HG03103 (cell line): ENCODE data around the gene GPC3.
"Not testable (repeated sequence)": the region's sequence is repeated elsewhere in the genome, so short reads cannot be mapped to it uniquely, and the experiment has no call there.

Source experiments
- ATAC-seq: cut with Tn5 transposase; IDR thresholded peaks from one replicate; pipeline ENCODE4 v1.9.1; 2021; ENCODE audit warnings: low read depth; ENCODE audit not compliant: unreplicated experiment

Gene GPC3

GRCh38 chrX:133905305-133905704 is 80.1 kb downstream of the GPC3 start:
- no peak for ATAC-seq

GRCh38 chrX:133897593-133898163 is 87.7 kb downstream of the GPC3 start:
- no peak for ATAC-seq

- ATAC-seq = no peak
Measured at GRCh38 chrX:133892337-133892736, 93.1 kb downstream of the GPC3 start.

GRCh38 chrX:133888984-133889383 is 96.4 kb downstream of the GPC3 start:
- no peak for ATAC-seq

GRCh38 chrX:133888084-133888483 is 97.3 kb downstream of the GPC3 start:
- ATAC-seq = not testable (repeated sequence)

GRCh38 chrX:133884430-133885394 is 100.7 kb downstream of the GPC3 start:
- no peak for ATAC-seq

- ATAC-seq = no peak
Measured at GRCh38 chrX:133881893-133882292, 103.5 kb downstream of the GPC3 start.

- ATAC-seq = no peak
Measured at GRCh38 chrX:133881007-133881406, 104.4 kb downstream of the GPC3 start.

- no peak for ATAC-seq
Measured at GRCh38 chrX:133880032-133880443, 105.4 kb downstream of the GPC3 start.

- ATAC-seq = no peak
Measured at GRCh38 chrX:133878710-133879109, 106.7 kb downstream of the GPC3 start.

- no peak for ATAC-seq
Measured at GRCh38 chrX:133876646-133877045, 108.7 kb downstream of the GPC3 start.

GRCh38 chrX:133869270-133869669 is 116.1 kb downstream of the GPC3 start:
- ATAC-seq = no peak

- no peak for ATAC-seq
Measured at GRCh38 chrX:133868682-133869081, 116.7 kb downstream of the GPC3 start.

- no peak for ATAC-seq
Measured at GRCh38 chrX:133868250-133868649, 117.1 kb downstream of the GPC3 start.

GRCh38 chrX:133865761-133866471 is 119.5 kb downstream of the GPC3 start:
- no peak for ATAC-seq

GRCh38 chrX:133864236-133864635 is 121.2 kb downstream of the GPC3 start:
- ATAC-seq = no peak

GRCh38 chrX:133859860-133860259 is 125.5 kb downstream of the GPC3 start:
- ATAC-seq = no peak

- ATAC-seq = no peak
Measured at GRCh38 chrX:133859336-133859735, 126.1 kb downstream of the GPC3 start.

- ATAC-seq = no peak
Measured at GRCh38 chrX:133857640-133858269, 127.6 kb downstream of the GPC3 start.

GRCh38 chrX:133856819-133857218 is 128.6 kb downstream of the GPC3 start:
- ATAC-seq = no peak

GRCh38 chrX:133854290-133854689 is 131.1 kb downstream of the GPC3 start:
- no peak for ATAC-seq
